ENCODE measurements around the gene LRRC41.
A peak's percentile ranks its signal among the peaks of the same experiment; 100 is the strongest.
"Not testable (repeated sequence)": the region's sequence is repeated elsewhere in the genome, so short reads cannot be mapped to it uniquely, and the experiment has no call there.

The LRRC41 gene

DNA sequence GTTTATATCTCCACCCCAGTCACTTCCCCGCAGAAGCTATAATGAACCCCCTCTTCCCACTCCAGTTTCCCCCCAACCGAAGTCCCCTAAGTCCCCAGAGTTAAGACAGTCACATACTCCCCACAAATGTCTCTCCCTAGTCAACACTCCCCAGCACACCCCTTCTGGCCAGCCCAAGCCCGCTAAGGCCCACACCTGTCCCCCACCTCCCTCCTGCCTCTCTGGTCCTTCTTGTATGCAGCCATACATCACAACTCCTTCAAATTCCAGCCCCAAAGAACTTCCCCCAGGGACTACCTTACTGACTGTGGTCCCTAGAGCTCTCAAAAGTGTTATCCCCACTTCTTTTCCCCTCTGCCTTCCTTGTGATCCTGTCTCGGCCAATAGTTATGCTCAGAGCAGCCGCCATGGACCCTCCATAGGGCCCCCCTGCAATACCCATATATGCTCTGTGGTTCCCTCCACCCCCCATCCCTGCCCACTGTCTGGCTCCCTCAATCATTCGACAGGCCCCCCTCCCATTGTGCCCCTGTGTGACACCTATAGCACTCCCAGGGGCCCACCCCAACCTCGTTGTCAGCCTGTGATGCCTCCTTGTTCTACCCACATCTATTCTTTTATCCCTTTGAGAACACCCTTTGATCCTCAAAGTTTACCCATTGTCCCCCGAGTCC, 39.4 kb upstream of the LRRC41 start:
- H3K4me3 ChIP-seq: no peak overlapping the region
- H3K27ac ChIP-seq: peak overlapping the region in 1 of 2 donors; percentile 95
- DNase-seq (ENCODE audit: low spot score): no peak
- TF ChIP-seq, protein P1, sequence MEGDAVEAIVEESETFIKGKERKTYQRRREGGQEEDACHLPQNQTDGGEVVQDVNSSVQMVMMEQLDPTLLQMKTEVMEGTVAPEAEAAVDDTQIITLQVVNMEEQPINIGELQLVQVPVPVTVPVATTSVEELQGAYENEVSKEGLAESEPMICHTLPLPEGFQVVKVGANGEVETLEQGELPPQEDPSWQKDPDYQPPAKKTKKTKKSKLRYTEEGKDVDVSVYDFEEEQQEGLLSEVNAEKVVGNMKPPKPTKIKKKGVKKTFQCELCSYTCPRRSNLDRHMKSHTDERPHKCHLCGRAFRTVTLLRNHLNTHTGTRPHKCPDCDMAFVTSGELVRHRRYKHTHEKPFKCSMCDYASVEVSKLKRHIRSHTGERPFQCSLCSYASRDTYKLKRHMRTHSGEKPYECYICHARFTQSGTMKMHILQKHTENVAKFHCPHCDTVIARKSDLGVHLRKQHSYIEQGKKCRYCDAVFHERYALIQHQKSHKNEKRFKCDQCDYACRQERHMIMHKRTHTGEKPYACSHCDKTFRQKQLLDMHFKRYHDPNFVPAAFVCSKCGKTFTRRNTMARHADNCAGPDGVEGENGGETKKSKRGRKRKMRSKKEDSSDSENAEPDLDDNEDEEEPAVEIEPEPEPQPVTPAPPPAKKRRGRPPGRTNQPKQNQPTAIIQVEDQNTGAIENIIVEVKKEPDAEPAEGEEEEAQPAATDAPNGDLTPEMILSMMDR (IDR thresholded peaks at IDR 0.05): no peak

DNA sequence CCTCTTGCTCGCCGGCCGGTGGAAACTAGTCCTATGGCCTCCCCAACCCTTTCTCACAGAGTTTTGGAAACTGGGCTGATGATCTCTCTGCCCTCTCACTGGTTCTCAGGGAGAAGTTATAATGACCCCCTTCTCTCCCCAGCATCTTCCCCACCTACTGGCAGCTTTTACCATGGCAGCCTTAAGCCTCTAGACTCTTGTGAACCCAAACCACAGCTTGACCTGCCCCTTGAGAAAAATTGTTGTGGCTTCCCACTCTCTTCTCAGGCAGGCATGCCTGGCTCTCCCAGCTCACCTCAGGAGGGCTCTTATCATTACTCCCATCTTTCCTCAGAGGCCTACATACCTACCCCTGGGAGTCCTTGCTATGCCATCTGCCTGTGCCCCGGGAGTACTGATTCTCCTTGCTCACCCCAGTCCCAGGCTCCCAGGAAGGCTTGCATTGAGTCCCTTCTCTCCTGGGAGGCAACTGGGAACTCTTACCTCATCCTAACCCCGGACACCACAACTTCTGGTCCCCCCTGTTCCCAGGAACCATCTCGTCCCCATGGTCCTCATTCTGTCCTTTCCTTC, 38.8 kb upstream of the LRRC41 start:
- H3K27ac ChIP-seq: peak overlapping the region; percentile 93 to 95
- H3K4me3 ChIP-seq: no peak overlapping the region
- no peak for DNase-seq (ENCODE audit: low spot score)
- TF ChIP-seq, protein P1 (IDR thresholded peaks at IDR 0.05): no peak

DNA sequence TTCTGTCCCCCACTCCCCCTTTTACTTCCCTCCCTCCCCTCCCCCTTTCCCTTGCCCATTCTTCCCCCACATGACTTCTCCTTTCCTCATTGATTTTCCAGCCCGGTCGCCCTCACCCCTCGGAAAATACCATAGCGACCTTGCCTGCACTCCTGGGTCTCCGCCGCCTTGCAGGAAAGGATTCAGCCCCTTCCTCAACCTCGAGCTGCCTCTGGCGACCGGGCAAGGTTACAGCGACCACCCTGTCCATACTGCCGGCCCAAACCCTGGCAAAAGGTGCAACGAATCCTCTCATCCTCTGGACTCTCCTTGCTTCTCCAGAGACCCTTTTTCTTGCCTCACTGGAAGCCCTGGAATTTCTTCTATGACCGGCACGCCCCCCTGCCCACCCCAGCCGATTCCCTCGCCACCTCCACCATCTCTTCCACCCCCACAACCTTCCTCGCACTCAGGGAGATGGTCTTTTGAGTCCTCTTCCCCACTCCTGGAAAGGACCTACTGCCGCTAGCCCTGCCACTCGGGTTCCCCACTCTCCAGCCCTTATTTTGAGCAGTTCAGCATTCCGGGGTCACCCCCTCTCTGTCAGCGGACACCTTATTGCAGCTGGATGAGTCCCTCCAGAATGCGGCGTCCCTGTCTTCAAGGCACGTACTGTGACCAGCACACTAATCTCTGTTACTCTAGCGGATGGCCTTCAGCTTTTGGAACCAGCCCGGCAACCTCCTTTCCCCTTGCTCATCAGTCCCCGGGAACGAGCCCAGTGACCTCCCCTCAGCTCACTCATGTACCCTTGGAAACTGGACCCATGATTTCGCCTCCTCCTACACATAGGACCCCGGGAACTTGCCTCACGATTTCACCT, 38.0 kb upstream of the LRRC41 start:
- H3K4me3 ChIP-seq: peak overlapping the region; percentile 79
- TF ChIP-seq, protein P1 (IDR thresholded peaks at IDR 0.05): no peak
- H3K27ac ChIP-seq: peak overlapping the region; percentile 93 to 95
- DNase-seq (ENCODE audit: low spot score): no peak

DNA sequence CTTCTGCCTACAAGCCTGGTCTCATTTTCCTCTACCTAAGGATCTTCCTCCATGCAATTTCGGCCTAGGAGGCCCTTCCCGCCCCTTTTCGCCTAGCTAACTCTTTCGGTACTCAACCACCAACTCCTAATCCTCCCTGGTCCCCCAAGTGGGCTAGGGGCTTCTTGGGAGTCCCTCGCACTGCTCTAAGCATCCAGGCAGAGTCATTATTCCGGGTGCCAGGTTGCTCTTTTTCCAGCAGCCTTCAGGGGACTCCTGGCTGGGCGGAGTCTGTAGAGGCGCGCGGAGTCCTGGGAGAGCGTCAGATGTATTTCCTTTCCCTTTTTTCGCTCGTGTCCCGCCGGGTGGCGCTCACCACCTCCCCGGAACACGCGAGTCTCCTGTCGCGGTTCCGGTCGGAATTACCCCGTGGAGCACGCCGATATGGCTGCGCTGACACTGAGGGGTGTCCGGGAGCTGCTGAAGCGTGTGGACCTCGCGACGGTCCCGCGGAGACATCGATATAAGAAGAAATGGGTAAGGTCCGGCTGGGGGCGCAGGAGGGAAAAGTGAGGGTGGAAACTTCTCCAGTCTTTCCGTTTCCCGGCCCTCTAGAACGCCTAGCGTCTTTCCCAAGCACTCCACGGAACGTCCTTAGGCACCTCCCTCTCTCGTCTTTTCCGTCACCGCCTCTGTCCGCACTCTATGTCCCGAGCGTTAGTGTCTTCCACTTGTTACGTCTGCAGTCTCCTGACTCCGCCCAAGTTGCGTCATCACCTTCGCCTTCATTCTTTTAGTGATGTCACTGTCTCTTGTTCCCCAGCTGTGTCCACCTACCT, 37.2 kb upstream of the LRRC41 start, which contains the start of gene NSUN4:
NSUN4 (plus strand) TSS at position 404 of the 818 bp plus-strand sequence; CDS start at position 424, 20 bp downstream.
- peak within 1 kb of the TSS; percentile 93 to 95 for H3K27ac ChIP-seq
- DNase-seq (ENCODE audit: low spot score): peak; percentile 96
- TF ChIP-seq, protein P1 (IDR thresholded peaks at IDR 0.05): peak; percentile 37
- H3K4me3 ChIP-seq: peak within 1 kb of the TSS; percentile 79

DNA sequence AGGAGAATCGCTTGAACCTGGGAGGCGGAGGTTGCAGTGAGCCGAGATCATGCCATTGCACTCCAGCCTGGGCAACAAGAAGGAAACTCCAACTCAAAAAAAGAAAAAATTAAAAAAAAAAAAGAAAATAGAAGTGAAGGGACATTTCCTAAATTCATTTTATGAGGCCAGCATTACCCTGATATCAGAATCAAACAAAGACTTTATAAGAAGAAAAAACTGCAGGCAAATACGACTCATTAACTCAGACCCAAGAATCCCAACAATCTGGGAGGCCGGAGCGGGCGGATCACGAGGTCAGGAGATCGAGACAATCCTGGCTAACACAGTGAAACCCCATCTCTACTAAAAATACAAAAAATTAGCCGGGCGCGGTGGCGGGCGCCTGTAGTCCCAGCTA, 34.0 kb upstream of the LRRC41 start:
- DNase-seq (ENCODE audit: low spot score); H3K4me3 ChIP-seq: not testable (repeated sequence)

DNA sequence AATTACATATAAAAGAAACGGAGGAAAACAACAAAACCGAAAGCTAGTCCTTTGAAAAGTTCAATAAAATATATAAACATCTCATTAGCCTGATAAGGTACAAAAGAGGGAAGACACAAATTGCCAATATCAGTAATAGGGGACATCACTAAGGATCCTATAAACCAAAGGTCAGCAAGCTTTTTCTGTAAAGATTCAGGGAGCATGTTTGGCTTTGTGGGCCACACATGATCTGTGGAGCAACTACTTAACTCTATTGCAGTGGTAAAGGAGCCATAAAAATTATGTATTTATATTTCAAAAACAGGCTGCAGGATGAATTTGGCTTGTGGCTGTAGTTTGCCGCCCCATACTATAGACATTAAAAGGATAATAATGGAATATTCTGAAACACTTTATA, 31.7 kb upstream of the LRRC41 start:
- DNase-seq (ENCODE audit: low spot score): no peak
- H3K4me3 ChIP-seq: no peak overlapping the region
- TF ChIP-seq, protein P1 (IDR thresholded peaks at IDR 0.05): no peak
- no peak overlapping the region for H3K27ac ChIP-seq

More for the DNA sequence above, 34.0 kb upstream of the LRRC41 start:
- H3K27ac ChIP-seq: not testable (repeated sequence)

DNA sequence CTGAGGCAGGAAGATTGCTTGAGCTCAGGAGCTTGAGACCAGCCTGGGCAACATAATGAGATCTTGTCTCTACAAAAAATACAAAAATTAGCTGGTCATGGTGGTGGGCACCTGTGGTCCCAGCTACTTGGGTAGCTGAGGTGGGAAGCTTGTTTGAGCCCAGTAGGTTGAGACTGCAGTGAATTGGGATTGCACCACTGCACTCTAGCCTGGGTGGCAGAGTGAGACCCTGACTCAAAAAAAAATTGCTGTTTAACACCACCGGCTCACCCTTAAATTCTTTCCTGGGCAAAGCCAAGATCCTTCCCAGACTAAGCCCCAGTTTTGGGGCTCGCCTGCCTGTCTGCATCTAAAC, 30.6 kb upstream of the LRRC41 start:
- TF ChIP-seq, protein P1 (IDR thresholded peaks at IDR 0.05): no peak
- Histone ChIP-seq H3K27ac (no peak overlapping the region), H3K4me3 (no peak overlapping the region)
- no peak for DNase-seq (ENCODE audit: low spot score)

All from coronary artery (tissue), 2 donors.